ENCODE data around the gene MMP11. TPM values are rescaled to one million over a fixed set of nuclear protein-coding genes. Genes with fewer than 3 reads are reported as not detected.
A peak's percentile ranks its signal among the peaks of the same experiment; 100 is the strongest.

Gene MMP11
- total RNA-seq, 1 donor from 2014 or later, result 5.3 TPM

- no peak for DNase-seq (ENCODE audit: low read depth in 2 of 2)
These were observed 8.4 kb downstream of the MMP11 start for GRCh38 chr22:23781065-23781464.

GRCh38 chr22:23781511-23782183, 9.0 kb downstream of the MMP11 start:
- DNase-seq (ENCODE audit: low read depth in 2 of 2), result no peak

- DNase-seq (ENCODE audit: low read depth in 2 of 2), result no peak
These were observed 9.6 kb downstream of the MMP11 start for GRCh38 chr22:23782252-23782651.

- no peak for DNase-seq (ENCODE audit: low read depth in 2 of 2)
These were observed 10.1 kb downstream of the MMP11 start for GRCh38 chr22:23782703-23783102.

GRCh38 chr22:23783265-23784150, 10.9 kb downstream of the MMP11 start:
- DNase-seq (ENCODE audit: low read depth in 2 of 2), result no peak

- DNase-seq (ENCODE audit: low read depth in 2 of 2), result no peak
These were observed 11.6 kb downstream of the MMP11 start for GRCh38 chr22:23784215-23784732.

- no peak for DNase-seq (ENCODE audit: low read depth in 2 of 2)
These were observed 13.6 kb downstream of the MMP11 start for GRCh38 chr22:23786261-23786710.

- DNase-seq (ENCODE audit: low read depth in 2 of 2), result peak; percentile 60 to 89
These were observed 14.3 kb downstream of the MMP11 start, which contains the start of gene SMARCB1 for GRCh38 chr22:23786752-23787599. SMARCB1 (plus strand) TSS chr22:23786966; CDS start chr22:23787170, 204 bp downstream.

- no peak for DNase-seq (ENCODE audit: low read depth in 2 of 2)
These were observed 14.9 kb downstream of the MMP11 start for GRCh38 chr22:23787600-23787896.

GRCh38 chr22:23787910-23788309, 15.3 kb downstream of the MMP11 start:
- no peak for DNase-seq (ENCODE audit: low read depth in 2 of 2)

- no peak for DNase-seq (ENCODE audit: low read depth in 2 of 2)
These were observed 16.5 kb downstream of the MMP11 start for GRCh38 chr22:23789121-23789520.

GRCh38 chr22:23789638-23790037, 17.0 kb downstream of the MMP11 start:
- no peak for DNase-seq (ENCODE audit: low read depth in 2 of 2)

- DNase-seq (ENCODE audit: low read depth in 2 of 2), result no peak
These were observed 18.4 kb downstream of the MMP11 start for GRCh38 chr22:23790819-23791737.

- no peak for DNase-seq (ENCODE audit: low read depth in 2 of 2)
These were observed 19.3 kb downstream of the MMP11 start for GRCh38 chr22:23791738-23792645.

GRCh38 chr22:23793326-23793725, 20.7 kb downstream of the MMP11 start:
- DNase-seq (ENCODE audit: low read depth in 2 of 2), result no peak

- DNase-seq (ENCODE audit: low read depth in 2 of 2), result no peak
These were observed 23.8 kb downstream of the MMP11 start for GRCh38 chr22:23796461-23796860.

- DNase-seq (ENCODE audit: low read depth in 2 of 2), result no peak
These were observed 27.9 kb downstream of the MMP11 start for GRCh38 chr22:23800297-23801237.

- no peak for DNase-seq (ENCODE audit: low read depth in 2 of 2)
These were observed 28.7 kb downstream of the MMP11 start for GRCh38 chr22:23801238-23801821.

Data from dermis microvascular lymphatic vessel endothelial cell (primary cell).